HuH-7.5 (cell line): Measurements from ENCODE around the gene KCNMB2.
"Not testable (repeated sequence)": the region's sequence is repeated elsewhere in the genome, so short reads cannot be mapped to it uniquely, and the experiment has no call there.

ENCODE experiments used
- DNase-seq: peaks from one replicate; pipeline ENCODE4 v3.0.0; 2011; ENCODE audit warnings: low spot score

The KCNMB2 gene

GRCh38 chr3:178810181-178810580, 273.9 kb downstream of the KCNMB2 start:
- no peak for DNase-seq

- no peak for DNase-seq
These were observed 286.5 kb downstream of the KCNMB2 start for GRCh38 chr3:178822722-178823121.

- no peak for DNase-seq
These were observed 286.9 kb downstream of the KCNMB2 start for GRCh38 chr3:178823150-178823549.

GRCh38 chr3:178823591-178824246, 287.5 kb downstream of the KCNMB2 start:
- DNase-seq = peak; percentile 3

- DNase-seq = no peak
These were observed 290.3 kb downstream of the KCNMB2 start for GRCh38 chr3:178826435-178827123.

- DNase-seq = no peak
These were observed 291.1 kb downstream of the KCNMB2 start for GRCh38 chr3:178827285-178827856.

GRCh38 chr3:178833695-178834094, 297.5 kb downstream of the KCNMB2 start:
- no peak for DNase-seq

GRCh38 chr3:178835033-178835432, 298.8 kb downstream of the KCNMB2 start:
- DNase-seq = no peak

- no peak for DNase-seq
These were observed 301.3 kb downstream of the KCNMB2 start for GRCh38 chr3:178837512-178837911.

GRCh38 chr3:178840586-178840985, 304.4 kb downstream of the KCNMB2 start:
- no peak for DNase-seq

GRCh38 chr3:178841011-178841410, 304.8 kb downstream of the KCNMB2 start:
- no peak for DNase-seq

GRCh38 chr3:178844916-178845315, 308.7 kb downstream of the KCNMB2 start:
- DNase-seq = no peak

GRCh38 chr3:178845420-178846118, 309.3 kb downstream of the KCNMB2 start:
- DNase-seq = no peak

GRCh38 chr3:178847190-178847589, 311.0 kb downstream of the KCNMB2 start:
- DNase-seq = no peak

- no peak for DNase-seq
These were observed 313.1 kb downstream of the KCNMB2 start for GRCh38 chr3:178849199-178849910.

- DNase-seq = no peak
These were observed 314.4 kb downstream of the KCNMB2 start for GRCh38 chr3:178850450-178851190.

GRCh38 chr3:178851564-178851963, 315.3 kb downstream of the KCNMB2 start:
- no peak for DNase-seq

GRCh38 chr3:178856804-178857203, 320.6 kb downstream of the KCNMB2 start:
- DNase-seq = no peak

GRCh38 chr3:178859386-178859785, 323.1 kb downstream of the KCNMB2 start:
- no peak for DNase-seq

- DNase-seq = not testable (repeated sequence)
These were observed 323.7 kb downstream of the KCNMB2 start for GRCh38 chr3:178859900-178860436.

- DNase-seq = no peak
These were observed 332.4 kb downstream of the KCNMB2 start for GRCh38 chr3:178868681-178869080.
